ENCODE data around the gene RAB11FIP3. TPM values are rescaled to one million over a fixed set of nuclear protein-coding genes. Genes with fewer than 3 reads are reported as not detected.
"Not testable (repeated sequence)": the region's sequence is repeated elsewhere in the genome, so short reads cannot be mapped to it uniquely, and the experiment has no call there.

Gene RAB11FIP3
- total RNA-seq, 2 donors from 2014 or later, result 19.9 to 43.8 TPM

GRCh38 chr16:490768-491167 is 65.3 kb downstream of the RAB11FIP3 start:
- Histone ChIP-seq H3K4me3 (no peak overlapping the region), H3K27ac (no peak overlapping the region), H3K36me3 (peaks cover 30% of the 10 kb centered on the region), H3K9me3 (no peaks in the 10 kb centered on the region), H3K27me3 (no peaks in the 10 kb centered on the region), H3K4me1 (no peaks in the 10 kb centered on the region)
- no peak for DNase-seq (ENCODE audit: low spot score)
- TF ChIP-seq CTCF (IDR thresholded peaks at IDR 0.05), result no peak

- H3K4me1 ChIP-seq, result no peaks in the 10 kb centered on the region
- H3K36me3 ChIP-seq, result peaks cover 30% of the 10 kb centered on the region
- DNase-seq (ENCODE audit: low spot score), result no peak
- TF ChIP-seq CTCF (IDR thresholded peaks at IDR 0.05), result no peak
- H3K27me3 ChIP-seq, result no peaks in the 10 kb centered on the region
- H3K4me3 ChIP-seq, result no peak overlapping the region
- H3K27ac ChIP-seq, result no peak overlapping the region
- no peaks in the 10 kb centered on the region for H3K9me3 ChIP-seq
Observed at GRCh38 chr16:491220-491919, 65.9 kb downstream of the RAB11FIP3 start.

GRCh38 chr16:492211-492875 is 66.9 kb downstream of the RAB11FIP3 start:
- Histone ChIP-seq H3K9me3 (no peaks in the 10 kb centered on the region), H3K36me3 (peaks cover 34% of the 10 kb centered on the region), H3K4me3 (no peak overlapping the region), H3K4me1 (no peaks in the 10 kb centered on the region), H3K27me3 (no peaks in the 10 kb centered on the region), H3K27ac (no peak overlapping the region)
- no peak for TF ChIP-seq CTCF (IDR thresholded peaks at IDR 0.05)
- DNase-seq (ENCODE audit: low spot score), result no peak

GRCh38 chr16:494676-495075 is 69.2 kb downstream of the RAB11FIP3 start:
- H3K36me3 ChIP-seq, result peaks cover 26% of the 10 kb centered on the region
- not testable (repeated sequence) for H3K9me3 ChIP-seq; H3K4me3 ChIP-seq; H3K27me3 ChIP-seq; H3K4me1 ChIP-seq; DNase-seq (ENCODE audit: low spot score); H3K27ac ChIP-seq

- no peak for DNase-seq (ENCODE audit: low spot score)
- no peak overlapping the region for H3K27ac ChIP-seq
- peaks cover 20% of the 10 kb centered on the region for H3K36me3 ChIP-seq
- no peaks in the 10 kb centered on the region for H3K9me3 ChIP-seq
- peak in 1 of 2 donors; percentile 47 for TF ChIP-seq CTCF (IDR thresholded peaks at IDR 0.05)
- no peak overlapping the region for H3K4me3 ChIP-seq
- H3K27me3 ChIP-seq, result no peaks in the 10 kb centered on the region
- H3K4me1 ChIP-seq, result no peaks in the 10 kb centered on the region
Observed at GRCh38 chr16:495127-495748, 69.8 kb downstream of the RAB11FIP3 start.

- H3K27me3 ChIP-seq, result no peaks in the 10 kb centered on the region
- no peak for DNase-seq (ENCODE audit: low spot score)
- H3K4me3 ChIP-seq, result no peak overlapping the region
- no peaks in the 10 kb centered on the region for H3K9me3 ChIP-seq
- peaks cover 12% of the 10 kb centered on the region for H3K36me3 ChIP-seq
- no peak overlapping the region for H3K27ac ChIP-seq
- no peak for TF ChIP-seq CTCF (IDR thresholded peaks at IDR 0.05)
- no peaks in the 10 kb centered on the region for H3K4me1 ChIP-seq
Observed at GRCh38 chr16:496097-496886, 70.8 kb downstream of the RAB11FIP3 start.

All from right atrium auricular region (tissue), 2 donors.